Panc1 (cell line): ENCODE measurements around the gene FER1L5.

ENCODE experiments used
- CTCF ChIP-seq: fragments of 450-650 bp; IDR thresholded peaks from 2 replicates; pipeline ENCODE4 v1.5.1; 2017; ENCODE audit warnings: mild to moderate bottlenecking
- POLR2AphosphoS5 ChIP-seq: IDR thresholded peaks from 2 replicates; pipeline ENCODE4 v1.6.1; 2012; ENCODE audit warnings: mild to moderate bottlenecking, low read depth, low read length, moderate library complexity
- TCF7L2 ChIP-seq: IDR thresholded peaks from 2 replicates; pipeline ENCODE4 v1.6.1; 2011; ENCODE audit warnings: mild to moderate bottlenecking, low read depth, low read length, inconsistent platforms
- TF ChIP-seq, protein P1 (sequence below), 2 experiments: IDR thresholded peaks; 2 replicates each; pipeline ENCODE4 v1.6.1; 2011 to 2012; ENCODE audit warnings: low read depth in 2 of 2, control low read depth in 1 of 2, low read length in 1 of 2, mild to moderate bottlenecking in 1 of 2, moderate library complexity in 1 of 2; ENCODE audit not compliant: insufficient read depth in 1 of 2

DNA sequence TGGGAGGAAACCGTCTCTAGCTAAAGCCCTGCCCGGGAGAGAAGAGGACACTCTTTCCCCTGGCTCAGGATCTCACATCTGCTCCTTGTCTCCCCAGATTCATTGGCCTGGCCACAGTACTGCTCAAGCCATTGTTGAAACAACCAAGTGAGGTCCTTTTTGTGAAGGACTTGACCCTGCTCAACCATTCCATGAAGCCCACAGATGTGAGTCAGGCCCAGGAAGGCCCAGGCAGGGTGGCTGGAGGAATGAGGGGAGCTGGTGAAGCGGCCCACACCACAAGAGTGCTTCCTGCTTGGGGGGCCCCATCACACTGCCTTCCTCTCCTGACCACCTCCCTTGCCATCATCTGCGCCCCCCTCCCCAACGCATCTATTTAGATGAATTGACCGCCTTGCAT lies 5.1 kb downstream of the FER1L5 start:
- TF ChIP-seq POLR2AphosphoS5 = no peak
- TF ChIP-seq, protein P1, sequence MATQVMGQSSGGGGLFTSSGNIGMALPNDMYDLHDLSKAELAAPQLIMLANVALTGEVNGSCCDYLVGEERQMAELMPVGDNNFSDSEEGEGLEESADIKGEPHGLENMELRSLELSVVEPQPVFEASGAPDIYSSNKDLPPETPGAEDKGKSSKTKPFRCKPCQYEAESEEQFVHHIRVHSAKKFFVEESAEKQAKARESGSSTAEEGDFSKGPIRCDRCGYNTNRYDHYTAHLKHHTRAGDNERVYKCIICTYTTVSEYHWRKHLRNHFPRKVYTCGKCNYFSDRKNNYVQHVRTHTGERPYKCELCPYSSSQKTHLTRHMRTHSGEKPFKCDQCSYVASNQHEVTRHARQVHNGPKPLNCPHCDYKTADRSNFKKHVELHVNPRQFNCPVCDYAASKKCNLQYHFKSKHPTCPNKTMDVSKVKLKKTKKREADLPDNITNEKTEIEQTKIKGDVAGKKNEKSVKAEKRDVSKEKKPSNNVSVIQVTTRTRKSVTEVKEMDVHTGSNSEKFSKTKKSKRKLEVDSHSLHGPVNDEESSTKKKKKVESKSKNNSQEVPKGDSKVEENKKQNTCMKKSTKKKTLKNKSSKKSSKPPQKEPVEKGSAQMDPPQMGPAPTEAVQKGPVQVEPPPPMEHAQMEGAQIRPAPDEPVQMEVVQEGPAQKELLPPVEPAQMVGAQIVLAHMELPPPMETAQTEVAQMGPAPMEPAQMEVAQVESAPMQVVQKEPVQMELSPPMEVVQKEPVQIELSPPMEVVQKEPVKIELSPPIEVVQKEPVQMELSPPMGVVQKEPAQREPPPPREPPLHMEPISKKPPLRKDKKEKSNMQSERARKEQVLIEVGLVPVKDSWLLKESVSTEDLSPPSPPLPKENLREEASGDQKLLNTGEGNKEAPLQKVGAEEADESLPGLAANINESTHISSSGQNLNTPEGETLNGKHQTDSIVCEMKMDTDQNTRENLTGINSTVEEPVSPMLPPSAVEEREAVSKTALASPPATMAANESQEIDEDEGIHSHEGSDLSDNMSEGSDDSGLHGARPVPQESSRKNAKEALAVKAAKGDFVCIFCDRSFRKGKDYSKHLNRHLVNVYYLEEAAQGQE (IDR thresholded peaks at IDR 0.05; ENCODE audit: insufficient read depth in 1 of 2, low read depth in 2 of 2, low read length in 1 of 2) = no peak
- TF ChIP-seq TCF7L2 = no peak
- no peak for TF ChIP-seq CTCF
